OCI-LY1 (cell line): ENCODE results near the gene CTCF.
A peak's percentile ranks its signal among the peaks of the same experiment; 100 is the strongest.

ENCODE experiments used
- H2AFZ ChIP-seq: fragments of 200-600 bp; sonication (generic), shearing (Covaris generic); 2 replicates; pipeline ENCODE4 v1.6.0; 2014; ENCODE audit warnings: antibody characterized with exemption, mild to moderate bottlenecking, low read length
- H3F3A ChIP-seq: fragments of 200-600 bp; sonication (generic), shearing (Covaris generic); 2 replicates; pipeline ENCODE4 v1.6.0; 2014; ENCODE audit warnings: mild to moderate bottlenecking, antibody characterized with exemption, low read length, moderate library complexity; ENCODE audit not compliant: insufficient read depth
- H3K27ac ChIP-seq: fragments of 200-600 bp; sonication (generic); 2 replicates; pipeline ENCODE4 v1.5.1; 2014; ENCODE audit warnings: low read length, mixed run types, mild to moderate bottlenecking, low read depth; ENCODE audit not compliant: poor library complexity, severe bottlenecking
- H3K27me3 ChIP-seq: fragments of 200-600 bp; sonication (generic); 2 replicates; pipeline ENCODE4 v1.6.0; 2014; ENCODE audit warnings: antibody characterized with exemption, mild to moderate bottlenecking, low read length, moderate library complexity; ENCODE audit not compliant: insufficient read depth
- H3K36me3 ChIP-seq: fragments of 200-600 bp; sonication (generic); 2 replicates; pipeline ENCODE4 v1.6.1; 2014; ENCODE audit warnings: mild to moderate bottlenecking, antibody characterized with exemption, low read length, moderate library complexity, mixed read lengths; ENCODE audit not compliant: insufficient read depth
- H3K4me1 ChIP-seq: fragments of 200-600 bp; sonication (generic); 2 replicates; pipeline ENCODE4 v1.5.1; 2014; ENCODE audit warnings: mild to moderate bottlenecking, low read length, moderate library complexity; ENCODE audit not compliant: insufficient read depth, severe bottlenecking
- H3K4me2 ChIP-seq: fragments of 200-600 bp; sonication (generic), shearing (Covaris generic); 2 replicates; pipeline ENCODE4 v1.6.1; 2014; ENCODE audit warnings: low read length
- H3K4me3 ChIP-seq: fragments of 200-600 bp; sonication (generic); 2 replicates; pipeline ENCODE4 v1.5.1; 2014; ENCODE audit warnings: low read length, low read depth, mild to moderate bottlenecking, mixed read lengths; ENCODE audit not compliant: poor library complexity, severe bottlenecking
- H3K79me2 ChIP-seq: fragments of 200-600 bp; shearing (Covaris generic); 2 replicates; pipeline ENCODE4 v1.6.1; 2016; ENCODE audit warnings: mixed run types, low read length, mixed read lengths; ENCODE audit not compliant: insufficient read depth
- H3K9ac ChIP-seq: fragments of 200-600 bp; sonication (generic), shearing (Covaris generic); 2 replicates; pipeline ENCODE4 v1.6.1; 2014; ENCODE audit warnings: mild to moderate bottlenecking, low read length, mixed read lengths
- H3K9me2 ChIP-seq: fragments of 200-600 bp; sonication (generic), shearing (Covaris generic); 2 replicates; pipeline ENCODE4 v1.6.1; 2014; ENCODE audit warnings: low read depth, mild to moderate bottlenecking, low read length, mixed read lengths
- H3K9me3 ChIP-seq: fragments of 200-600 bp; shearing (Covaris generic); 2 replicates; pipeline ENCODE4 v1.6.1; 2014; ENCODE audit warnings: low read length, mixed read lengths
- H4K20me1 ChIP-seq: fragments of 200-600 bp; sonication (generic), shearing (Covaris generic); 2 replicates; pipeline ENCODE4 v1.6.0; 2016; ENCODE audit warnings: mild to moderate bottlenecking, low read length; ENCODE audit not compliant: insufficient read depth
- EZH2 ChIP-seq: fragments of 200-600 bp; sonication (generic), shearing (Covaris generic); IDR thresholded peaks from 2 replicates; pipeline ENCODE4 v1.8.0; 2017; ENCODE audit warnings: borderline replicate concordance, mixed run types, mild to moderate bottlenecking, antibody characterized with exemption, low read length, moderate library complexity, mixed read lengths
- TF ChIP-seq, protein P1 (sequence below): fragments of 200-600 bp; sonication (generic), shearing (Covaris generic); IDR thresholded peaks from 2 replicates; pipeline ENCODE4 v1.5.1; 2017; ENCODE audit warnings: mild to moderate bottlenecking, antibody characterized with exemption, low read length, moderate library complexity, mixed read lengths

Gene CTCF

DNA sequence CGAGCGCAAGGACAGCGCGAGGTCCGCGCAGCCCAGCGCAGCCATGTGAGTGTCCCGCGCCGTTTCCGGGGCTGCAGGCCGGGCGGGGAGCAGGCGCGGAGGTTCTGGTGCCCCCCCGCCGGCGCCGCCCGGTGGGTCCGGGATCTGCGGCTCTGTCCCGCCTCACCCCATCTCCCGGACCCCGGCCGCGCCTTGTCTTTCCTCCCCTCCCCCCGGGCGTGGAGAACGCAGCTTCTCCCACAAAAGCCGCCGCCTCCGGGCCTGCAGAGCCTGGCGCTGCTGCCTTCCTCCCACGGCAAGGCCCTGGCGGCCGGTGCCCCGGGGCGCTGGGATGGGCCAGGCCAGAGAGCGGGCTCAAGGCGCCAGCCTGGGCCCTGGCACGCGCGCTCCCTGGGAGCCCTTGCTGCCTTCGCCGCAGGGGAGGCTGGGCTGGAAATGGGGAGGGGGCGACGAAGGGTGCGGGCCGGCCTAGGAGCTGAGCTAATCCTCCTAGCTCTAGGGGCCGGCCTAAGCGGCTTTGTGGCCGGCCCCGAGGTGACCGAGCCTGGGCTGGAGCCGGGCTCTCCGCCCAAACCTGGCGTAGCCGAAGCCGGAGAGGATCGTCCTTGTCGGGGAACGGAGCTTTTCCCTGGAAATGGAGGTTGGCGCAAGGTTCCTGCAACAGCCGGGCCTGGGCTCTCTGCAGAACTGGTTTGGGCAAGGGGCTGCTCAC is 33.3 kb upstream of the CTCF start:
- peaks cover 49% of the 10 kb centered on the region for H3K4me1 ChIP-seq
- H3K27me3 ChIP-seq, result 0 out of 2 replicates have a peak, but pooled peaks cover under 1% of the 10 kb centered on the region
- H4K20me1 ChIP-seq, result no peaks in the 10 kb centered on the region
- no peak overlapping the region for H2AFZ ChIP-seq
- peak overlapping the region; percentile 92 for H3K27ac ChIP-seq
- H3K9me2 ChIP-seq, result no peaks in the 10 kb centered on the region
- H3F3A ChIP-seq, result peaks cover 4% of the 10 kb centered on the region; the same call in 1 of the 2 replicates
- TF ChIP-seq, protein P1, sequence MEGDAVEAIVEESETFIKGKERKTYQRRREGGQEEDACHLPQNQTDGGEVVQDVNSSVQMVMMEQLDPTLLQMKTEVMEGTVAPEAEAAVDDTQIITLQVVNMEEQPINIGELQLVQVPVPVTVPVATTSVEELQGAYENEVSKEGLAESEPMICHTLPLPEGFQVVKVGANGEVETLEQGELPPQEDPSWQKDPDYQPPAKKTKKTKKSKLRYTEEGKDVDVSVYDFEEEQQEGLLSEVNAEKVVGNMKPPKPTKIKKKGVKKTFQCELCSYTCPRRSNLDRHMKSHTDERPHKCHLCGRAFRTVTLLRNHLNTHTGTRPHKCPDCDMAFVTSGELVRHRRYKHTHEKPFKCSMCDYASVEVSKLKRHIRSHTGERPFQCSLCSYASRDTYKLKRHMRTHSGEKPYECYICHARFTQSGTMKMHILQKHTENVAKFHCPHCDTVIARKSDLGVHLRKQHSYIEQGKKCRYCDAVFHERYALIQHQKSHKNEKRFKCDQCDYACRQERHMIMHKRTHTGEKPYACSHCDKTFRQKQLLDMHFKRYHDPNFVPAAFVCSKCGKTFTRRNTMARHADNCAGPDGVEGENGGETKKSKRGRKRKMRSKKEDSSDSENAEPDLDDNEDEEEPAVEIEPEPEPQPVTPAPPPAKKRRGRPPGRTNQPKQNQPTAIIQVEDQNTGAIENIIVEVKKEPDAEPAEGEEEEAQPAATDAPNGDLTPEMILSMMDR, result no peak
- no peak for TF ChIP-seq EZH2
- no peaks in the 10 kb centered on the region for H3K79me2 ChIP-seq
- peak overlapping the region; percentile 58 for H3K9ac ChIP-seq
- peak overlapping the region; percentile 80 for H3K4me2 ChIP-seq
- peak overlapping the region; percentile 60 for H3K4me3 ChIP-seq
- no peaks in the 10 kb centered on the region for H3K9me3 ChIP-seq
- H3K36me3 ChIP-seq, result no peaks in the 10 kb centered on the region

DNA sequence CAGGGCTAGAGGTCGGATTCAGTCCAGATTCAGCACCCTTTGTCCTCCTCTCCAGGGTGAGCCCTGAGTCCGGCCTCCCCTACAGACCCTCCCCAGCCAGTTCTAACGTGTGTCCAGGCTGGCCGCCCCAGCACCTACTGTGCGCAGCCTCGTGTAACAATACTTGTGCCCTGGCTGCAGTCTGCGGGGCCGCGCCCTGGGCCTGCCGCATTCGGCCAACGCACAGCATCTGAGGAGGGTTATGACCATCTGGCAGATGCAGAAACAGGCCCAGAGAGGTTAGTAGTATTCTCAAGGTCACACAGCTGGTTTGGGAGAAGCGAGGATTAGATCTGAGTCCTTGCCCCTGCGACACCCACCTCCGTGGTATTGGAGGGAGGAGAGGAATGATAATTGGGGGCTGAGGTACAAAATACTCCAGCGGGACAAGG is 32.7 kb upstream of the CTCF start:
- Histone ChIP-seq H3K79me2 (no peaks in the 10 kb centered on the region), H3K9me3 (no peaks in the 10 kb centered on the region), H3K4me1 (peaks cover 54% of the 10 kb centered on the region), H3F3A (peaks cover 4% of the 10 kb centered on the region; the same call in 1 of the 2 replicates), H3K9me2 (no peaks in the 10 kb centered on the region), H2AFZ (no peak overlapping the region), H3K4me3 (peak overlapping the region; percentile 60), H4K20me1 (no peaks in the 10 kb centered on the region), H3K9ac (peak overlapping the region; percentile 58; the same call in 1 of the 2 replicates), H3K4me2 (peak overlapping the region; percentile 80), H3K27ac (peak overlapping the region; percentile 92), H3K27me3 (no peaks in the 10 kb centered on the region), H3K36me3 (no peaks in the 10 kb centered on the region)
- TF ChIP-seq, protein P1, result no peak
- TF ChIP-seq EZH2, result no peak

DNA sequence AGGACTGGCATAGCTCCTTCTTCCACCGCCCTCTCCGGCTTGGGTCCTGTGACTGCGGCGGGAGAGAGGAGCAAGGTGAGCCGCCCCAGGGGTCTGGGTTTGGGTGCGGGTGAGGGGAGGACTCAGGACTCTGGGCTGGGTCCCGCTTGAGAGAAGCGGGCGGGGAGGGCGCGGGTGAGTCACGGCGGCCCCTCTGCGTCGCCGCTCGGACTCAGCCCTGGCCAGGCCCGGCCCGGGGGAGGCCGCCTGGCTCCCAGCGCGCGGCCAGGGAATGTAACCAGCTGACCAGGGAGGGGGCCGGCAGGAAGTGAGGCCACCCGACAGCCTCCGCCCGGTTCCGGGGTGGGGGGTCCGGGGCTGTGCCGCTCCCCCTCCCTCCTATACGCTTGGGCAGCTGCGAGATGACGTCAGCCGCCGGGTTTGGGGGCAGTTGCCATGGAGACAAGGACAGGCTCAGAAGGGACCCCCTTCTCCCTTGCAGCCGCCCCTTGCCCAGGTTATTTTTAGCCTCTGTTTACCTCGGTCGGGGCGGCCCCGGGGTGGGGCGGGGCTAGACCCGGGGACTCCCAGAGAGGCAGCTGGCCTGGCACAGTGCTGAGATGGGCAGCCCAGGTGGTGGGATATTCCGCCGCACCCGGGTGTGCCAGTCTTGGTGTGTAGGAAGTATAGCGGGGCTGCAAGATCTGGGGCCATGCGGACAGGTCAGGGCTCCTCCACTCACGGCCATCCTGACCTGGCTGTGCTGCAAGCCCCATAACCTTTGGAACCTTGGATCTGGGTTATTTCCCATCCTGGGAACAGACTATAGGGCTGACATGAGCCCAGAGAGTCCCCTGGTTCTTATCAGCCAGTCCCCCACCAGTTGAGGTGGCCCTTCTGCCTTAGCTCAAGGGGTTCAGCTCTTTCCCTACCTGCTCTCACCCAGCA is 32.0 kb upstream of the CTCF start:
- peak overlapping the region; percentile 92 for H3K27ac ChIP-seq
- peak overlapping the region; percentile 60 for H3K4me3 ChIP-seq
- H3K9me2 ChIP-seq, result no peaks in the 10 kb centered on the region
- no peak overlapping the region for H2AFZ ChIP-seq
- no peaks in the 10 kb centered on the region for H3K79me2 ChIP-seq
- no peaks in the 10 kb centered on the region for H4K20me1 ChIP-seq
- H3K4me2 ChIP-seq, result peak overlapping the region; percentile 80
- no peaks in the 10 kb centered on the region for H3K36me3 ChIP-seq
- H3K9me3 ChIP-seq, result no peaks in the 10 kb centered on the region
- H3K9ac ChIP-seq, result peak overlapping the region; percentile 58; the same call in 1 of the 2 replicates
- no peak for TF ChIP-seq EZH2
- TF ChIP-seq, protein P1, result no peak
- peaks cover 4% of the 10 kb centered on the region; the same call in 1 of the 2 replicates for H3F3A ChIP-seq
- peaks cover 3% of the 10 kb centered on the region; the same call in 1 of the 2 replicates for H3K27me3 ChIP-seq
- H3K4me1 ChIP-seq, result peaks cover 54% of the 10 kb centered on the region
